HCT116 (cell line): ENCODE measurements around the gene SLC12A5. TPM values are rescaled to one million over a fixed set of nuclear protein-coding genes. Genes with fewer than 3 reads are reported as not detected.

ENCODE experiments used
- ATAC-seq: fragments of 200-7000 bp; cut with Tn5 transposase; 2 replicates; pipeline ENCODE4 v1.9.1; 2020; ENCODE audit warnings: mild to moderate bottlenecking, moderate library complexity
- BruUV-seq: library from RNA; stranded (reverse); fragments of 400-500 nt; replicated peaks from 2 replicates; lab custom pipeline; 2021; lab: Mats Ljungman, UMichigan
- CTCF ChIA-PET: fragments of 300-600 bp; sonication (Branson Sonifier 250); formaldehyde crosslinking; loops from one replicate; lab custom pipeline; 2021; ENCODE audit warnings: antibody characterized with exemption; lab: Charles Lee
- POLR2A ChIA-PET: fragments of 300-600, 350-600 bp; sonication (Branson Sonifier 250); formaldehyde crosslinking; loops from one replicate; lab custom pipeline; 2021; ENCODE audit warnings: antibody characterized with exemption; lab: Charles Lee
- RAD21 ChIA-PET, 2 experiments: fragments of 300-600 bp; sonication (Branson Sonifier 250); formaldehyde crosslinking; loops; one replicate each; lab custom pipeline; 2023; ENCODE audit warnings: low total read pairs in 2 of 2; ENCODE audit not compliant: uncharacterized antibody in 2 of 2, unreplicated experiment in 2 of 2, low non-redundant PET in 1 of 2; lab: Charles Lee
- DNase-seq: peaks from one replicate; pipeline ENCODE4 v3.0.0-alpha.2; 2010; ENCODE audit warnings: low read depth, low spot score
- H2AFZ ChIP-seq: fragments of 200-600 bp; shearing (Covaris generic), sonication (generic); 2 replicates; pipeline ENCODE4 v1.6.1; 2017; ENCODE audit warnings: low read depth, mixed run types, mixed read lengths, antibody characterized with exemption, low read length; ENCODE audit not compliant: poor library complexity, severe bottlenecking
- H3K27ac ChIP-seq: 2 replicates; pipeline ENCODE4 v1.5.1; 2012; ENCODE audit warnings: low read depth, low read length
- H3K27me3 ChIP-seq: fragments of 200-600 bp; sonication (generic); 2 replicates; pipeline ENCODE4 v1.6.1; 2016; ENCODE audit warnings: mixed run types, low read length, mixed read lengths; ENCODE audit not compliant: insufficient read depth
- H3K36me3 ChIP-seq, 2 experiments: fragments of 200-500 bp in 1 of 2; fragments of 200-600 bp in 1 of 2; sonication (Bioruptor generic) in 1 of 2; sonication (generic) in 1 of 2; 2 replicates each; pipeline versions ENCODE4 v1.5.1 to v1.6.1; 2014 to 2016; ENCODE audit warnings: low read length in 2 of 2, inconsistent platforms in 1 of 2, mixed read lengths in 1 of 2, mixed run types in 1 of 2; ENCODE audit not compliant: insufficient read depth in 2 of 2, control insufficient read depth in 1 of 2
- H3K4me1 ChIP-seq, 2 experiments: fragments of 200-600 bp in 1 of 2; sonication (generic) in 1 of 2; 2 replicates each; pipeline versions ENCODE4 v1.5.1 to v1.6.1; 2012 to 2017; ENCODE audit warnings: low read length in 2 of 2, inconsistent platforms in 1 of 2, mild to moderate bottlenecking in 1 of 2, mixed read lengths in 1 of 2, mixed run types in 1 of 2, moderate library complexity in 1 of 2; ENCODE audit not compliant: insufficient read depth in 2 of 2, control insufficient read depth in 1 of 2
- H3K4me2 ChIP-seq: fragments of 200-600 bp; sonication (generic); 2 replicates; pipeline ENCODE4 v1.6.1; 2017; ENCODE audit warnings: mixed run types, low read length, mixed read lengths
- H3K4me3 ChIP-seq, 2 experiments: fragments of 200-600 bp in 1 of 2; sonication (generic) in 1 of 2; replicated peaks in 1 of 2; 2 replicates each; pipeline ENCODE4 v1.5.1; 2011 to 2016; ENCODE audit warnings: low read length in 2 of 2, control low read depth in 1 of 2, low read depth in 1 of 2, mild to moderate bottlenecking in 1 of 2, mixed read lengths in 1 of 2, mixed run types in 1 of 2
- H3K79me2 ChIP-seq: fragments of 200-600 bp; sonication (generic); 2 replicates; pipeline ENCODE4 v1.6.1; 2017; ENCODE audit warnings: mild to moderate bottlenecking, mixed run types, low read length, moderate library complexity, mixed read lengths; ENCODE audit not compliant: insufficient read depth
- H3K9ac ChIP-seq: fragments of 200-600 bp; sonication (generic); 2 replicates; pipeline ENCODE4 v1.6.1; 2016; ENCODE audit warnings: low read length, mixed read lengths
- H3K9me2 ChIP-seq: fragments of 200-600 bp; sonication (generic), shearing (Covaris generic); 2 replicates; pipeline ENCODE4 v1.6.1; 2017; ENCODE audit warnings: mixed run types, mild to moderate bottlenecking, moderate library complexity; ENCODE audit not compliant: insufficient read depth
- H3K9me3 ChIP-seq, 2 experiments: fragments of 200-500 bp in 1 of 2; fragments of 200-600 bp in 1 of 2; sonication (Bioruptor generic) in 1 of 2; sonication (generic) in 1 of 2; 2 replicates each; pipeline ENCODE4 v1.6.1; 2014 to 2017; ENCODE audit warnings: low read length in 2 of 2, mixed read lengths in 2 of 2, inconsistent platforms in 1 of 2, low read depth in 1 of 2, mild to moderate bottlenecking in 1 of 2, mixed run types in 1 of 2, moderate library complexity in 1 of 2; ENCODE audit not compliant: control insufficient read depth in 1 of 2, insufficient read depth in 1 of 2
- H4K20me1 ChIP-seq: fragments of 200-600 bp; sonication (generic), shearing (Covaris generic); 2 replicates; pipeline ENCODE4 v1.6.1; 2017; ENCODE audit warnings: mixed run types, mild to moderate bottlenecking, moderate library complexity; ENCODE audit not compliant: insufficient read depth
- ATF3 ChIP-seq: IDR thresholded peaks from 2 replicates; pipeline ENCODE4 v1.6.1; 2012
- CEBPB ChIP-seq: IDR thresholded peaks from 2 replicates; pipeline ENCODE4 v1.6.1; 2012; ENCODE audit warnings: low read depth
- EGR1 ChIP-seq: IDR thresholded peaks from 2 replicates; pipeline ENCODE4 v1.6.1; 2012; ENCODE audit warnings: low read depth
- ELF1 ChIP-seq: IDR thresholded peaks from 2 replicates; pipeline ENCODE4 v1.6.1; 2012; ENCODE audit warnings: low read depth, borderline replicate concordance
- EZH2 ChIP-seq: fragments of 200-600 bp; sonication (generic); IDR thresholded peaks from 2 replicates; pipeline ENCODE4 v1.6.1; 2017; ENCODE audit warnings: antibody characterized with exemption, mixed run types
- EZH2phosphoT487 ChIP-seq: fragments of 200-600 bp; IDR thresholded peaks from 2 replicates; pipeline ENCODE4 v1.6.1; 2018; ENCODE audit warnings: antibody characterized with exemption, borderline replicate concordance
- FOSL1 ChIP-seq: IDR thresholded peaks from 2 replicates; pipeline ENCODE4 v1.6.1; 2012; ENCODE audit warnings: low read depth
- MAX ChIP-seq: IDR thresholded peaks from 2 replicates; pipeline ENCODE4 v1.6.1; 2012
- POLR2A ChIP-seq: IDR thresholded peaks from 2 replicates; pipeline ENCODE4 v1.7.0; 2011; ENCODE audit warnings: borderline replicate concordance; ENCODE audit not compliant: insufficient read depth, insufficient read length; ENCODE audit errors: extremely low read depth
- POLR2AphosphoS5 ChIP-seq: IDR thresholded peaks from 2 replicates; pipeline ENCODE4 v1.6.1; 2011; ENCODE audit warnings: mild to moderate bottlenecking, low read depth, low read length, moderate library complexity
- SRF ChIP-seq: IDR thresholded peaks from 2 replicates; pipeline ENCODE4 v1.6.1; 2012; ENCODE audit warnings: low read depth
- YY1 ChIP-seq: IDR thresholded peaks from 2 replicates; pipeline ENCODE4 v1.6.1; 2011; ENCODE audit warnings: low read length, low read depth, moderate library complexity, mild to moderate bottlenecking; ENCODE audit not compliant: insufficient replicate concordance; ENCODE audit errors: extremely low read depth
- ZBTB33 ChIP-seq: IDR thresholded peaks from 2 replicates; pipeline ENCODE4 v1.6.1; 2011; ENCODE audit warnings: mild to moderate bottlenecking, low read length, moderate library complexity; ENCODE audit not compliant: insufficient replicate concordance; ENCODE audit errors: extremely low read depth
- ZFX ChIP-seq: fragments of 450-650 bp; IDR thresholded peaks from 2 replicates; pipeline ENCODE4 v1.6.1; 2017
- ZNF274 ChIP-seq: fragments of 200-500 bp; sonication (Bioruptor generic); IDR thresholded peaks from 2 replicates; pipeline ENCODE4 v1.6.1; 2014; ENCODE audit warnings: mild to moderate bottlenecking, low read depth, low read length, inconsistent platforms
- intact Hi-C: fragments of 100-400 bp; cut with micrococcal nuclease; formaldehyde crosslinking; loops from 2 replicates; pipeline ENCODE4 v1.10.0; 2022
- total RNA-seq: library from RNA; stranded (reverse); gene quantifications from one replicate; pipeline ENCODE4 v1.2.1, GENCODE V29; 2021; ENCODE audit not compliant: unreplicated experiment
- TF ChIP-seq, protein P1 (sequence below): IDR thresholded peaks from 2 replicates; pipeline ENCODE4 v1.6.1; 2012; ENCODE audit warnings: low read depth
- TF ChIP-seq, protein P2 (sequence below), 3 experiments: fragments of 200-600 bp in 1 of 3; sonication (generic) in 1 of 3; IDR thresholded peaks in 2 of 3; conservative IDR thresholded peaks in 1 of 3; 2 replicates each; pipeline ENCODE4 v1.5.1; 2012 to 2017; ENCODE audit warnings: low read depth in 2 of 3, low read length in 2 of 3, antibody characterized with exemption in 1 of 3, borderline replicate concordance in 1 of 3, control low read depth in 1 of 3, mild to moderate bottlenecking in 1 of 3, mixed read lengths in 1 of 3, mixed run types in 1 of 3, moderate library complexity in 1 of 3; ENCODE audit not compliant: insufficient read depth in 1 of 3

SLC12A5 gene
- total RNA-seq, 1 experiment from 2014 or later, result 1.9 TPM

DNA sequence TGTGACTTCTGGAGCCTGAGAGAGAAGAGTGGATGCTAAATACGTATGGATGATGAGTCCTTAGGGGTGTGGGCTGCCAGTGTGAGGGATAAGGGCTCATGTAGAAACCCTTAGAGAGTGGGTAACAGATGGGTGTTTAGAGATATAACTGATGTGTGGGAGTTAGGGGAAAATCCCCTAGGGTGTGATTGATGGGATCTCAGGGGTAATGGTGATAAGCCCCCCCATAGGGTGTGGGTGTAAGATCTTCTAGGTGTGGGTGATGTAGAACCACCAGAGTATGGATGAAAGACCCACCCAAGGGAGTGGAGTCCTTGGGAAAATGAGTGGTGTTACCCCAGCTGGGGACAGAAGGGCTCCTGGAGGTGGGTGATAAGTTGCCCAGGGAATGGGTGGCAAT lies 26.3 kb downstream of the SLC12A5 start:
- no peaks in the 10 kb centered on the region for H4K20me1 ChIP-seq
- H3K9ac ChIP-seq, result no peak overlapping the region
- ATAC-seq, result no peak
- no peak overlapping the region for H3K4me2 ChIP-seq
- ChIA-PET RAD21 (no interaction called here), CTCF (no interaction called here), POLR2A (no interaction called here)
- H3K9me2 ChIP-seq, result no peaks in the 10 kb centered on the region
- H3K27ac ChIP-seq, result no peak overlapping the region
- BruUV-seq, result no TSS peak
- H3K4me1 ChIP-seq, result no peaks in the 10 kb centered on the region
- H3K4me3 ChIP-seq, result no peak overlapping the region
- no peak overlapping the region for H2AFZ ChIP-seq
- H3K9me3 ChIP-seq, result no peaks in the 10 kb centered on the region
- TF ChIP-seq EZH2, result no peak
- no peak for TF ChIP-seq MAX
- no peak for TF ChIP-seq ELF1
- no peak for TF ChIP-seq YY1
- TF ChIP-seq, protein P1, sequence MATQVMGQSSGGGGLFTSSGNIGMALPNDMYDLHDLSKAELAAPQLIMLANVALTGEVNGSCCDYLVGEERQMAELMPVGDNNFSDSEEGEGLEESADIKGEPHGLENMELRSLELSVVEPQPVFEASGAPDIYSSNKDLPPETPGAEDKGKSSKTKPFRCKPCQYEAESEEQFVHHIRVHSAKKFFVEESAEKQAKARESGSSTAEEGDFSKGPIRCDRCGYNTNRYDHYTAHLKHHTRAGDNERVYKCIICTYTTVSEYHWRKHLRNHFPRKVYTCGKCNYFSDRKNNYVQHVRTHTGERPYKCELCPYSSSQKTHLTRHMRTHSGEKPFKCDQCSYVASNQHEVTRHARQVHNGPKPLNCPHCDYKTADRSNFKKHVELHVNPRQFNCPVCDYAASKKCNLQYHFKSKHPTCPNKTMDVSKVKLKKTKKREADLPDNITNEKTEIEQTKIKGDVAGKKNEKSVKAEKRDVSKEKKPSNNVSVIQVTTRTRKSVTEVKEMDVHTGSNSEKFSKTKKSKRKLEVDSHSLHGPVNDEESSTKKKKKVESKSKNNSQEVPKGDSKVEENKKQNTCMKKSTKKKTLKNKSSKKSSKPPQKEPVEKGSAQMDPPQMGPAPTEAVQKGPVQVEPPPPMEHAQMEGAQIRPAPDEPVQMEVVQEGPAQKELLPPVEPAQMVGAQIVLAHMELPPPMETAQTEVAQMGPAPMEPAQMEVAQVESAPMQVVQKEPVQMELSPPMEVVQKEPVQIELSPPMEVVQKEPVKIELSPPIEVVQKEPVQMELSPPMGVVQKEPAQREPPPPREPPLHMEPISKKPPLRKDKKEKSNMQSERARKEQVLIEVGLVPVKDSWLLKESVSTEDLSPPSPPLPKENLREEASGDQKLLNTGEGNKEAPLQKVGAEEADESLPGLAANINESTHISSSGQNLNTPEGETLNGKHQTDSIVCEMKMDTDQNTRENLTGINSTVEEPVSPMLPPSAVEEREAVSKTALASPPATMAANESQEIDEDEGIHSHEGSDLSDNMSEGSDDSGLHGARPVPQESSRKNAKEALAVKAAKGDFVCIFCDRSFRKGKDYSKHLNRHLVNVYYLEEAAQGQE, result no peak
- no peak for TF ChIP-seq SRF
- no peak for TF ChIP-seq EZH2phosphoT487
- no peak for TF ChIP-seq ATF3
- TF ChIP-seq, protein P2, sequence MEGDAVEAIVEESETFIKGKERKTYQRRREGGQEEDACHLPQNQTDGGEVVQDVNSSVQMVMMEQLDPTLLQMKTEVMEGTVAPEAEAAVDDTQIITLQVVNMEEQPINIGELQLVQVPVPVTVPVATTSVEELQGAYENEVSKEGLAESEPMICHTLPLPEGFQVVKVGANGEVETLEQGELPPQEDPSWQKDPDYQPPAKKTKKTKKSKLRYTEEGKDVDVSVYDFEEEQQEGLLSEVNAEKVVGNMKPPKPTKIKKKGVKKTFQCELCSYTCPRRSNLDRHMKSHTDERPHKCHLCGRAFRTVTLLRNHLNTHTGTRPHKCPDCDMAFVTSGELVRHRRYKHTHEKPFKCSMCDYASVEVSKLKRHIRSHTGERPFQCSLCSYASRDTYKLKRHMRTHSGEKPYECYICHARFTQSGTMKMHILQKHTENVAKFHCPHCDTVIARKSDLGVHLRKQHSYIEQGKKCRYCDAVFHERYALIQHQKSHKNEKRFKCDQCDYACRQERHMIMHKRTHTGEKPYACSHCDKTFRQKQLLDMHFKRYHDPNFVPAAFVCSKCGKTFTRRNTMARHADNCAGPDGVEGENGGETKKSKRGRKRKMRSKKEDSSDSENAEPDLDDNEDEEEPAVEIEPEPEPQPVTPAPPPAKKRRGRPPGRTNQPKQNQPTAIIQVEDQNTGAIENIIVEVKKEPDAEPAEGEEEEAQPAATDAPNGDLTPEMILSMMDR (IDR thresholded peaks at IDR 0.05 in 2 of 3, conservative IDR thresholded peaks at IDR 0.05 in 1 of 3; ENCODE audit: borderline replicate concordance in 1 of 3, insufficient read depth in 1 of 3, low read depth in 2 of 3, low read length in 2 of 3), result no peak
- no peak for TF ChIP-seq EGR1
- TF ChIP-seq POLR2AphosphoS5, result no peak
- TF ChIP-seq CEBPB, result no peak
- TF ChIP-seq ZBTB33, result no peak
- no peak for TF ChIP-seq ZFX
- no peak for TF ChIP-seq ZNF274
- no peak for TF ChIP-seq FOSL1
- TF ChIP-seq POLR2A, result no peak
- TF ChIP-seq, all 23 proteins: peak for 0
- no peaks in the 10 kb centered on the region for H3K79me2 ChIP-seq
- no peak for DNase-seq
- H3K27me3 ChIP-seq, result peaks cover 8% of the 10 kb centered on the region; the same call in 1 of the 2 replicates
- intact Hi-C loops, result no loop called here
- no peaks in the 10 kb centered on the region; a peak in 1 of 4 replicates for H3K36me3 ChIP-seq
